ENCODE measurements around the gene PPP1R7. TPM values are rescaled to one million over a fixed set of nuclear protein-coding genes. Genes with fewer than 3 reads are reported as not detected.

Gene PPP1R7
- total and polyA plus RNA-seq, 9 donors, result 21.9 to 120 (median 46.9) TPM

- no peak overlapping the region for H3K27ac ChIP-seq
- no peaks in the 10 kb centered on the region for H3K36me3 ChIP-seq
- 89 to 95% (median 92%) methylated on average over 16 of the region's 16 CpGs for WGBS, 3 donors
- intact Hi-C loops (cut with DNase I), result no loop called here
- DNase-seq, result peak in 1 of 5 donors; percentile 13
- no peaks in the 10 kb centered on the region for H3K4me1 ChIP-seq (ENCODE audit: insufficient read depth)
- no peak for TF ChIP-seq POLR2A (IDR thresholded peaks at IDR 0.05)
- TF ChIP-seq EP300 (IDR thresholded peaks at IDR 0.05), result no peak
- TF ChIP-seq CTCF (IDR thresholded peaks at IDR 0.05), result no peak
- no peak overlapping the region for H3K4me3 ChIP-seq
- no peaks in the 10 kb centered on the region for H3K27me3 ChIP-seq
- H3K9me3 ChIP-seq, result no peaks in the 10 kb centered on the region
Measured at GRCh38 chr2:241130316-241130715, 20.0 kb upstream of the PPP1R7 start.

- Histone ChIP-seq H3K36me3 (no peaks in the 10 kb centered on the region), H3K4me3 (no peak overlapping the region), H3K27ac (no peak overlapping the region), H3K9me3 (no peaks in the 10 kb centered on the region), H3K4me1 (ENCODE audit: insufficient read depth) (no peaks in the 10 kb centered on the region), H3K27me3 (no peaks in the 10 kb centered on the region)
- 94 to 97% (median 96%) methylated on average over 7 of the region's 7 CpGs for WGBS, 3 donors
- intact Hi-C loops (cut with DNase I), result no loop called here
- DNase-seq, result peak in 1 of 5 donors; percentile 11
- TF ChIP-seq EP300 (IDR thresholded peaks at IDR 0.05) (no peak), CTCF (IDR thresholded peaks at IDR 0.05) (no peak), POLR2A (IDR thresholded peaks at IDR 0.05) (no peak)
Measured at GRCh38 chr2:241131531-241131930, 18.7 kb upstream of the PPP1R7 start.

- no peak for TF ChIP-seq CTCF (IDR thresholded peaks at IDR 0.05)
- no peak for TF ChIP-seq EP300 (IDR thresholded peaks at IDR 0.05)
- no peak for TF ChIP-seq POLR2A (IDR thresholded peaks at IDR 0.05)
- DNase-seq, result peak in 1 of 5 donors; percentile 19
- H3K27ac ChIP-seq, result no peak overlapping the region
- no peaks in the 10 kb centered on the region for H3K27me3 ChIP-seq
- no peaks in the 10 kb centered on the region for H3K4me1 ChIP-seq (ENCODE audit: insufficient read depth)
- intact Hi-C loops (cut with DNase I), result no loop called here
- no peaks in the 10 kb centered on the region for H3K9me3 ChIP-seq
- H3K4me3 ChIP-seq, result no peak overlapping the region
- WGBS, 3 donors, result 89 to 94% (median 92%) methylated on average over 14 of the region's 14 CpGs
- H3K36me3 ChIP-seq, result no peaks in the 10 kb centered on the region
Measured at GRCh38 chr2:241132538-241133435, 17.5 kb upstream of the PPP1R7 start.

- intact Hi-C loops (cut with DNase I), result no loop called here
- WGBS, 3 donors, result 94 to 97% (median 97%) methylated on average over 10 of the region's 10 CpGs
- Histone ChIP-seq H3K4me3 (no peak overlapping the region), H3K27me3 (no peaks in the 10 kb centered on the region), H3K9me3 (no peaks in the 10 kb centered on the region), H3K27ac (no peak overlapping the region), H3K36me3 (no peaks in the 10 kb centered on the region), H3K4me1 (ENCODE audit: insufficient read depth) (no peaks in the 10 kb centered on the region)
- DNase-seq, result peak in 1 of 5 donors; percentile 18
- TF ChIP-seq CTCF (IDR thresholded peaks at IDR 0.05) (no peak), POLR2A (IDR thresholded peaks at IDR 0.05) (no peak), EP300 (IDR thresholded peaks at IDR 0.05) (no peak)
Measured at GRCh38 chr2:241133436-241133820, 16.8 kb upstream of the PPP1R7 start.
